GM19455 (cell line): ENCODE results near the gene MED29.

ENCODE experiments used
- ATAC-seq: cut with Tn5 transposase; IDR thresholded peaks from one replicate; pipeline ENCODE4 v1.9.1; 2021; ENCODE audit not compliant: unreplicated experiment

The MED29 gene

GRCh38 chr19:39390751-39391437, at the start of gene MED29, which contains the start of gene PAF1:
MED29 (plus strand) TSS chr19:39391378; CDS start chr19:39391423, 45 bp downstream.
PAF1 (minus strand) TSS chr19:39391106; CDS start chr19:39390864, 242 bp downstream.
- ATAC-seq = peak; percentile 90

GRCh38 chr19:39341719-39342604, 49.2 kb upstream of the MED29 start, which contains the start of gene SAMD4B:
SAMD4B (plus strand) TSS chr19:39342421; CDS start chr19:39356894, 14,473 bp downstream.
- peak; percentile 84 for ATAC-seq

DNA sequence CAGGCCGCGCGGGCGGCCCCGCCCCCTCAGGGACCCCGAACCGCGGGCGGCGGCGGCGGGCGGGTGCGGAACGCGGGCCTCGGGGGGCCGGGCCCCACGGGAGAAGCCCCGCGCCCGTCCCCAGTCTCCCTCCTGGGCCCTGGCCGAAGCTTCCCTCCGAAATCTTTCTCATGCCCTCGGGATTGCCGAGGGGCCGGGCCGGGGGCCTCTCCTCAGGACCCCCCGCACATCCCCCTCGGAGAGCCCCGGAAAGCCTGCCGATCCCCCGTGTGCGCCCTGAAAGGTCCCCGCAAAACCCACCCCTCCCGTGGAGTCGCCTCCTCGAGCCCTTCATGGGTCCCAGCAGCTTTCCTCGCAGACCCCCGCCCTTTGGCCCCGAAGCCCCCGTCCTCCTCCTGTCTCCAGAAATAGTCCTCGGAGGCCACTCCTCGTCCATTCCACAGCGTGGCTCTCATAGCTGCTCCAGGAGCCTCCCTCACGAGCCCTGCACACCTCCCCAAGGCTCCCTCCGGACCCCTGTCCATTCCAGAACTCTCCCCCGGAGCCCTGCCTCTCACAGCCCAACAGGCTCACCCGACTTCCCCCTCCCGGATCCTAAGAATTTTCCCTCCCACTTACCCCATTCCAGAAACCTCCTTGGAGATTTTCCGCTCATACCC, 48.4 kb upstream of the MED29 start:
- no peak for ATAC-seq

DNA sequence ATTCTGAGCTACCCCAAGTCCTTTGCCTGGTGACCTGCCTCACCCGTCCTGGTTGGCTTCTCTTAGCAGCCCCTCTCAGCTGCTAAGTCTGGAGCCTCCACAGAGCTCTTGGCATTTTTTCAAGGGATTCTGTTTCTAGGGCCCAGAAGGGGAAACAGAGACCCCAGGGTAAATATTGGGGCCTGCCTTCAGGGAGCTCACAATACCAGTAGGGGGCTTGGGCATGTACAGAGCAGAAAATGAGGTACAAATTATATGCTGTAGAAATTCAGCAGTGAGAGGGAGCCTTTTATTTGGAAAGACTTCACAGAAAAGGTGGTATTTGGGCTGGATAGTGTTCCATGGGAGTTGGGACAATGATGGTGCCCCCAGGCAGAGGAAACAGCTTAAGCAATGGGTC, 45.2 kb upstream of the MED29 start:
- ATAC-seq = no peak

DNA sequence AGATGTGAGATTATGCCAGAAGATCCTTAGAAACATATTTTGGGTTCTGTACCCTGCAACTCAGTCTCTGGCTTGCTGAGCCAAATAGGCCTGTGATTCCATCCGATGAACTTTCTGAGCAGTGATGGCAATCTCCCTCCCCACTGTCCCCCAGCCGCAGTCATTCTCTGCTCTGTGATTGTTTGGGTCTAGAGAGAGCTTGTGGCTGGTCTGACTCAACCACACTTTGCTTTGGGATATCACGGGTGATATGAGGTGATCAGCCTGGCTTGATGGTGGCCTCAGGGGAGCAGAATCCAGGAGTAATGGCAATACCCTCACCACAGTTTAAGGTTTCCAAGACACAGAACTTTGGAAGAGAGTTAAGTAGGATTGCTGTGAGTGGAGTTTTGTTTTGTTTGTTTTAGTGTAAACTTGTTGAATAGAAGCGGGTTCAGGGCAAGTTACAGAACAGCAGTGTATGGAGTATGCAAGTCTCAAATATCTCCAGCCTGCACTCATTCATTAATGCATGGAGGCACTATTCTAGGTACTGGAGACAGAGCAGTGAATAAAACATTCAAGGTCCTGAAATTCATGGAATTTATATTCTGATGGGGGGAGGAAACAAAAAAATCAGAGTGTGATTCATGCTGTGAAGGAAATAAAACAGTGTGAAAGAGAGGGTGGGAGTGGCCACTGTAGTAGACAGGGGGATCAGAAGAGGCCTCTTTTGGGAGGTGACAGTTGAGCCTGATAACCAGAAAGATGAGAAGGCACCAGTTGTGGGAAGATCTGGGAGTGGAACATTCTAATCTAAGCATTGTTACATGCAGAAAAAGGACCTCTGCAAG, 43.6 kb upstream of the MED29 start:
- no peak for ATAC-seq

GRCh38 chr19:39349326-39349725, 41.9 kb upstream of the MED29 start:
- ATAC-seq = no peak

- ATAC-seq = no peak
Observed at GRCh38 chr19:39350156-39350555, 41.0 kb upstream of the MED29 start.

DNA sequence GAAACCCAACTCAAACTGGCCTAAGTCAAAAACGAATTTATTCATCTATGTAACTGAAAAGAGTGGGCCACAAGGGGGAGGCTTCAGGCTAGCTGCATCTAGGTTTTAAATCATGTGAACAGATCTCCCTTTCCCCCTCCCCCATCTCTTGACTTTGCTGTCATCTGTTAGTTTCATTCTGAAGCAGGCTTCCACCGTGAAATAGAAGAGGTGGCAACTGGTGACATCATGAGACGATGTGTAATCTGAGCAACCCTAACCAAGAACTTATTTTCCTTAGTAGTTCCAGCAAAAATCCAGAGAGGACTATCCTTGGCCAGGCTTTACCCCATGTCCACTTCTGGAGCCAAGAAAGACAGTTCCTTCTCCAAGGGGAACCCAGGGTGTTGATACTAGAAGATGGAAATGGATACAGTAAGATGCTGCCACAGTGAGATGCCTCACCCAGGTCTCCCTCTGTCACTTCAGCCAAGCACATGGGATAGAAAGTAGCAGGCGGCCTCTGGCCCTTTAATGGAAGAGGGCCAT, 39.6 kb upstream of the MED29 start:
- ATAC-seq = no peak

DNA sequence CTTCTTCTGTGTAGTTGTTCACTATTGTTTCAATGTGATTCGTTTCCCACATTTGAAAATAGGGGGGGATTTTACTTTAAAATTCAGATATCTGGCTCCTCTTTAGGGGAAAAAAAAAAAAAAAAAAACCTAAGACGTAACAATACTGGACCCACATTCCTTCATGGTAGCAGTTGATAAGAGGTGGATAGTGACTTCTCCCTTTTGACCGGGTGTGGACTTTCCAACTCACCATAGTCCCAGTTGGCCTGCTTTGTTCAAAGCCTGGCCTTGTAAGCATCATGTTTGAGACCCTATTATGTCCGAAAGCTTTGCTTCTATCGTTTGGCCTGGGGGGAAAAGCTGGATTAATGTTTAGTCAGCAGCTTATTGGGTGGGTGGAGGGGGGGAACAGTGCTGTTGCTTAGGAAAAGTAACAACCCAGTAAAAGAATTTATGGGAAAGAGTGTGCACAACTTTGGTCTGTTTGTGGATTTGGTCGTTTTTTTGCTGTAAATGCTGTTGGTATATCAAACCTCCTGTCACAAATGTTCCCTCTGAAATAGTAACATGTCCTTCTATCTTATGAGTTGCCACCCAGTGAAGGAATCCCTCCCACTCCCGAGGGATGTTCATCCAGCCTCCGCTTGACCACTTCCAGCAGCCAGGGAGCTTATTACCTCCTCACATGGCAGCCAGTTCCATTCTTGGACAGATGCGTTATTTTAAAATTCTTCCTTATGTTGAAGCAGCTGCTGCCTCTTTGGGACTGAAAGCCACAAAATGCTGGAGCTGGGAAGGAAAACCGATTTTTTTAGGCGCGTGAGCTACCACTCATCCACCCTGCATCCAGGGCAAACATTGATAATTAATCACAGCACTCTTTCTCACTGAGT, 38.6 kb upstream of the MED29 start:
- ATAC-seq = no peak

DNA sequence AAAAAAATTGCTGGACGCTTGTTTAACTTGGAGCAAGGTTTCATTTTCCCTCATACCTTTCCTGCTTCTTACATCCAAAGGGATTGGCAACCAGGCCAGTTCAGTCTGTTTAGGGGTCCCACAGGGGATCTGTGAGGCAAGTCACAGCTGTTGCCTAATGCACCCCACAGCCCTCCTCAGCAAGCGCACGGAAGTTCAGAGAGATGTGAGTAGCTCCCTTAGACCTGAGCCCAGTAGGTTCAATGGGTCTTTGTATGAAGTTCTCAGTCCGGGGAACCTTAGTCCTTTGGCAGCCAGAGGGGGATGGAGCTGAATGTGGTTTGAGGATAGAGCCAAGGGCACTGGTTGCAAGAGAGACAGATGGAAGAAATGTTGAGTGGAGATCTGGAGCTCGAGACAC, 35.9 kb upstream of the MED29 start:
- ATAC-seq = no peak

- no peak for ATAC-seq
Observed at GRCh38 chr19:39356073-39356472, 35.1 kb upstream of the MED29 start.

DNA sequence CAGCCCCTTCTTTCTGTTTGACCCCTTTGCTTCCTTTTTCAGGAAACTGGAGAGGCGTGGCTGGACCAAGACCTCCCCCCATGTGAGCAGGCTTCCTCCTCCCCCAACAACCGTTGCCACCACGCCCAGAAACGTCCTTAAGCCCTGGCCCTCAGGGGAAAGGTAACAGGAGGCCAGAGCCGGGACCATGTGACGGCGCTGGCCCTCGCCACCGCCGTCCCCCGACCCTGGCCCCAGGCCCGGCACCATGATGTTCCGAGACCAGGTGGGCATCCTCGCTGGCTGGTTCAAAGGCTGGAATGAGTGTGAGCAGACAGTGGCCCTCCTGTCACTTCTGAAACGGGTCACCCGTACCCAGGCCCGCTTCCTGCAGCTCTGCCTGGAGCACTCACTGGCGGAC, 34.5 kb upstream of the MED29 start:
- no peak for ATAC-seq

DNA sequence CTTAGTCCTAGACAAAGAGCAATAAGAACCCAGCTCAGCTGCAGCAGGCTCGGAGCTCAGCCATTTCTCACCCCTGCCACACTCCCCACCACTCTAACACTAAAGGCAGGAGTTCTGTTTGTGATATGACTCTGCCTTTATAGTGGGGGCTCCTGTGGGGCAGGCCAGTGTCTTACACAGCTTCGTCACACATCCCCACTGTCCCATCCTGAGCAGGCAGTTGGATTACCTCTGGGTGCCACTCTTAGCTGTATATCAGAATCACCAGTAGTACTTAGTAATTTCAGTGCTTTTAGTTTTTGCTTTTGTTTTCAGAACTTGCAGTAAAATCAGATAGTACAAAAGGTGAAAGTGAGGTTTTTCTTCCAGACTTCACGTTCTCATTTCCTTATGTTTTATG, 32.2 kb upstream of the MED29 start:
- no peak for ATAC-seq

DNA sequence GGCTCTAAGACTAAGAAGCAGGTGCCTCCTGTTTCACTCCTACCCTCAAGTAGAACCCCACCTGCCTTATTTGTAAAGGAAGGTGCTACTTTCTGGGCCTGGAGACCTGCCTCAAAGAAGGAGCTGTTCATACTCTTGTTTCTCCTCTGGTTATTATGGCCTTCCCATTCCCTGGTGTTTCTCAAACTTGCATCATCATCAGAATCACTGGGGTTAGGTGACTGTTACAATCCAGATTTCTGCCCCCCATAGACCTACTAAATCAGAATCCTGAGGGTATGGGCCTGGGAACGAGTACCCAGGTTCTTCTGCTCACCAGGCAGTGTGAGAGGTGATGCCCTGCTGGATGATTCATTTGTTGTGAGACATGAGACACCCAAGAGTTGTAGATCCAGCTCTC, 30.6 kb upstream of the MED29 start:
- ATAC-seq = no peak

DNA sequence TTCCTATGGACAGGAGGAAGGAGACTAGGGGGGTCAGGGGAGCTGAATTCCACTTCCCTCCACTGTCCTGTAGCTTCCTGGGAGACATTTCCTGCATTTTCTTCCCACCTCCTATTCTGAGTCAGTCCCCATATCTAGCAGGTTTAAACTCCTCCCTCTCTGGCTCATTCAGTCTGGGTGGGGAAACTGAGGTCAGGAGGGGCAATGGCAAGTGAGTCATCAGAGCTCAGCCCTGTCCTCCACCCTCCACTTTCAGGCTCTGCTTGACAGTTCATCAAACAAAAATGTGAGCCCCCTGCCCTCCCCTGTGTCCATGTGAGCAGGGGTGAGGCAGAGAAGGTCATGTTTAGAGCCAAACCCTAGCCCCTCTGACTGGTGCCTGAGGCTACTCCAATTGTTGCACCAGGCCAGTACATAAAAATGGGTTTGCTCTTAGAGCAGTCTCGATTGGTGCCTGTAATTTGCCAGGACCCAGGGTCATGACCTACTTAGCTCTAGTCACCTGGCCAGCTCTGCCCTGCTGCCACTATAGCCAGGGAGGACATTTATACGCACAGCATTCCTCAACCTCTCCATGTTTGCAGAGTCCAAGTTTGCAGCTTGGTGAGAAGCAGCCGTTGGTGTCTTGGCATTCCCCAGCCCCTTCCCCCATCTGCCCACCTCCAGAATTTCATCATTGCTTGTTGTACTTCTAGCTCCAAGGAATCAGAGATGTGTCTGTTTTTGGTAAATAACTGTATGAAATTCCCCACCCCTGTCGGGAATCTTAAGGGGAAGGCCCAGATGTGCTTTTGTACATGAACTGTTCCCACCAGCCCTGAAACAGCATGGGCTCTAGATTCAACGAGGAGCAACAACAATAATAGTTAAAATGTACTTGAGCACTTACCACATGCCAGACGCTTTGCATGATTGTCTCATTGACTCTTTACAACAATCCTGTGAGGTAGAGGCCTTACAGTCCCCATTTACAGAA, 28.2 kb upstream of the MED29 start:
- ATAC-seq = no peak

- ATAC-seq = no peak
Observed at GRCh38 chr19:39363901-39364457, 27.2 kb upstream of the MED29 start.

DNA sequence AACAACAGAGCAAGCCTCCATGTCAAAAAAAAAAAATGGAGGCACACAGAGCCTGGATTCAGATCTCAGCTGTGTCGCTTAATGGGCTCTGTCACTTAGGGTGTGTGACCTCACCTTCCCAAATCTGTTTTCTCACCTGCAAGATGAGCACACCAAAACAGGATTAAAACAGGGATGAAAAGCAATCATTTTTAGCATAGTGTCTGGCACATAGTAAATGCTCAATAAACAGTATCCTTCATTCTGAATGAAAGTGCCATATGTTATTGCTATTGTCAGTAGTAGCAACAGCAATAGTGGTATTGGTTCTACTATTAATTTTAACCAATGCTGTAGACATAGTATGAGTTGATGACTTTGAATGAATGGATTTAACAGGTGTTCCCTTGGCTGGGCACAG, 25.6 kb upstream of the MED29 start:
- ATAC-seq = no peak

DNA sequence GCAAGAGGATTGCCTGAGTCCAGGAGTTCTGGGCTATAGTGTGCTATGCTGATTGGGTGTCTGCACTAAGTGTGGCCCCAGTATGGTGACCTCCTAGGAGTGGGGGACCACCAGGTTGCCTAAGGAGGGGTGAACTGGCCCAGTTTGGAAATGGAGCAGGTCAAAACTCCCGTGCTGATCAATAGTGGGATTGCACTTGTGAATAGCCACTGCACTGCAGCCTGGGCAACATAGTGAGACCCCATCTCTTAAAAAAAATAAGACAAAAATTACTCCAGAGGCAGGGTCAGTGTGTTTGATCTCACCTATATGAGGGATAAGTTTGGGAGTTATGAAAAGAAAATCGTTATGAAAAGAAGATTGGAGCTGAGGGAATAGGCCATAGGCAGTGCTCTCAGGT, 22.0 kb upstream of the MED29 start:
- ATAC-seq = no peak
